ENCODE measurements around the gene TMEM231.
A peak's percentile ranks its signal among the peaks of the same experiment; 100 is the strongest.
"Not testable (repeated sequence)": the region's sequence is repeated elsewhere in the genome, so short reads cannot be mapped to it uniquely, and the experiment has no call there.

The TMEM231 gene

GRCh38 chr16:75555707-75556430, at the start of gene TMEM231:
TMEM231 (minus strand) TSS chr16:75556252; CDS start chr16:75556209, 43 bp downstream.
- peak; percentile 96 for FAIRE-seq

GRCh38 chr16:75603241-75603640, 47.2 kb upstream of the TMEM231 start:
- FAIRE-seq: no peak

- no peak for FAIRE-seq
These were observed 43.6 kb upstream of the TMEM231 start for GRCh38 chr16:75599452-75600277.

- FAIRE-seq: no peak
These were observed 38.1 kb upstream of the TMEM231 start for GRCh38 chr16:75593825-75594820.

- FAIRE-seq: no peak
These were observed 37.3 kb upstream of the TMEM231 start for GRCh38 chr16:75593308-75593707.

DNA sequence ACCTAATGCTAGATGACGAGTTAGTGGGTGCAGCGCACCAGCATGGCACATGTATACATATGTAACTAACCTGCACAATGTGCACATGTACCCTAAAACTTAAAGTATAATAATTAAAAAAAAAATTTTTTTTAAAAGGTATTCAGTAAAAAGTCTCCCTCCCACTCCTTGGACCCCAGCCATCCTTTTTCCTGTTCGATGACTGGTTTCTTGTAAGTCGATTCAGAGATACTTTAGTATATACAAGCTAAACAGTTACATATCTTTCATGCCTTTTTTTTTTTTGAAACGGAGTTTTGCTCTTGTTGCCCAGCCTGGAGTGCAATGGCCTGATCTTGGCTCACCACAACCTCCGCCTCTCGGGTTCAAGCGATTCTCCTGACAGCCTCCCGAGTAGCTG, 35.9 kb upstream of the TMEM231 start:
- FAIRE-seq: not testable (repeated sequence)

- FAIRE-seq: no peak
These were observed 35.1 kb upstream of the TMEM231 start for GRCh38 chr16:75590920-75591843.

GRCh38 chr16:75589306-75589705, 33.3 kb upstream of the TMEM231 start:
- no peak for FAIRE-seq

GRCh38 chr16:75588716-75589115, 32.7 kb upstream of the TMEM231 start:
- FAIRE-seq: no peak

DNA sequence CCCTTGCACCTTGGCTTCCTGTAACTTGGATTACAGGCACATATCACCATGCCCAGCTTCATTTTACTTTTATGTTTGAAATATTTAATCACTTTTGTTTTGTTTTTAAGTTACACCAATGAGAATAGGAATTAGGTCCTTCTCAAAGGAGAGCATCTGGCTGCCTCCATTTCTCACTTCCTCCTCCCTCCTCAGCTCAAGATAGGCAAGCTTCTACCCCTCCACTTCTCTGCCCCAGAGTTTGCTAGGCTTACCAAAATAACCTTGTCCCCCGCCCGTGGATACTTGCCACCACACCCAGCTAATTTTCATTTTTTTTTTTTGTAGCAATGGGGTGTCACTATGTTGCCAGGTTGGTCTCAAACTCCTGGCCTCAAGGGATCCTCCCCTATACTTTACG, 28.1 kb upstream of the TMEM231 start:
- no peak for FAIRE-seq

GRCh38 chr16:75579281-75579834, 23.3 kb upstream of the TMEM231 start:
- FAIRE-seq: no peak

GRCh38 chr16:75578725-75579124, 22.7 kb upstream of the TMEM231 start:
- FAIRE-seq: no peak

GRCh38 chr16:75578212-75578611, 22.2 kb upstream of the TMEM231 start:
- no peak for FAIRE-seq

- no peak for FAIRE-seq
These were observed 20.3 kb upstream of the TMEM231 start for GRCh38 chr16:75576384-75576811.

- FAIRE-seq: no peak
These were observed 19.9 kb upstream of the TMEM231 start for GRCh38 chr16:75575958-75576357.

DNA sequence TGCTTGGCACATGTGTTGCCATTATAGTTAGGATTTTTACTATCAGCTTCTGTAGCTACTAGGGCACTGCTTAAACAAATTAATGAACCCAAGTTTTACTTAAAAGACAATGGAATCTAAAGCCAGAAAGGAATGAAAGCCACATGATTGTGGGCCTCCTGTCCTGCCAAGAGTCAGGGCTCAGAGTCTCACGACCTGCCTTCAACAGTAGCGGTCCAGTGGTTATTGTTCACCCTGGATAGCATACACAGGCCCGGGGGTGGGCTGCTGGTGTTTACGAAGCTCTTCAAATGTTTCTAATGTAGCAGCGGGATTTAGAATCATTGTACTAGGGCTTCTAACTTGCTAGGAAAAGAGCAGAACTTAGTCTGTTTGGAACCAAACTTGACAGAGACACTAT, 17.9 kb upstream of the TMEM231 start:
- FAIRE-seq: no peak

DNA sequence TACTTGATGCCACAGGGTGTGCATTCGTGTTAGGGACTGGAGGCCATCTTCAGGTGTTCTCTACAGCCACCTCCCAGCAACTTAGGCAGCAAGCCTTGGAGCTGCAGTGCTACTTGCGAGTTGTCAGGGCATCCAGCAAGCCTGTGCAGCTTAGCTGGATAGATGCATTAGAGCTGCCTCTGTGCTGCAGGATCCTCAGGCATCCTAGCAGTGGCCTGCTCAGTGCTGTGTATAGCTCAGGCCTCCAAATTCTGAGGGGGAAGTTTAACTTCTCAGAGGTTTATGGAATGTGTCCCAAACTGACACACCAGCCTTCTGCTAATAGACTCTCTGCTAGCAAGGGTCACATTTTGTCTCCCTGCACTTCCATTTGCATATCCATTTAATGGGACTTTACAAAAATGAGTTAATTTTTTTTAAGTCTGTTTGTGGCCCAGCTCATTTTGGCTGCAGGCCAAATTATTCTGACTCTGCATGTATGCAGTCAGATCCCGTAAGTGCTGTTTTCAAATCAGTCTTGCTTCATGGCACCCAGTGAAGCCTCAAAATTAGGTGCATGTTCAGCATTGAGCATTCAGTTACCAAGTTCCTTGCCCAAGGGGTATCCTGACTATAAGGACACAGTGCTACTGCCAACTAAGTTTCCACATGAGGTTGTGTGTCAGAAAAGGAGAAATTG, 17.0 kb upstream of the TMEM231 start:
- no peak for FAIRE-seq

DNA sequence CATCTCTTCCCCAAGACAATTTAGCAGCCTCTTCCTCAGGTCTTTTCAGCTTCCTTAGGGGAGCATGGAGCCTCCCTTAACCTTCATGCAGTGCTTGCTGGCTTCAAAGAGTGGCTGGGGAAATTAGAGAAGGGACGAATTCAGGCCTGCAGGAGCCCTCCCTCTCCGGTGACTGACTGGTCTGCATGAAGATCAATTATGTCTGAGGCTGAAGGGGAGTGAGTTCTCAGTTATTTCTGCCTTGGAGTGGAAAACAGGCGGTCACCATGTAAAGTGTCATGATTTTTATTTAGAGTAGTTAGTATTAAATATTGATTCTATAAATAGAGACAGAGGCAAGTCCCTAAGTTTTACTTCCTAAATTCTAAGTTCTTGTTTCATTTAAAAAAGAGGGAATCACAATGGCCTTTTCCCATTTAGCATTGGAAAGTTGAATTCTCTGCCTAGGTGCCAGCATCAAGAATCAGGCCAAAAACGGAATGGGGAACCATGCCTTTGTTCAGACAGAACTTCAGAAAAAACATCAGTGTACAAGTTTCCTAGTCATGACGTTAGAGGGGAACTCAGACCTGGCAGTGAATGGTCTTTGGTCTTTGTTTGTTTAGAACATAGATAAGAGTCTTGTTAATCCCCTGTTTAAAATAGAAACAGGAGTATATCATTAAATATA, 14.5 kb upstream of the TMEM231 start:
- no peak for FAIRE-seq

DNA sequence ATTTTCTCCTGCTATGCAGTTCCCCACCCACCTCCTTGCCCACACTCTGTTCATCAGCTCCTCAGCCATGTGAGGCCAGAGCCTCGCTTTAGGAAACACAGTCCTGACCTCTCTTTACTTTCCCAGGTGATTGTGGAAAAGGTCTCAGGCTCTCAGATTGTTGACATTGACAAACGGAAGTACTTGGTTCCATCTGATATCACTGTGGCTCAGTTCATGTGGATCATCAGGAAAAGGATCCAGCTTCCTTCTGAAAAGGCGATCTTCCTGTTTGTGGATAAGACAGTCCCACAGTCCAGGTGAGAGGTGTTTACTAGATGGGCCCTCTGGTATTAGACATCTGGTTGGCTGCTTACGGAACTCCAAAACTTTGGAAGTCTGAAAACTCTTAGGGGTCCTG, 11.9 kb upstream of the TMEM231 start:
- FAIRE-seq: no peak

DNA sequence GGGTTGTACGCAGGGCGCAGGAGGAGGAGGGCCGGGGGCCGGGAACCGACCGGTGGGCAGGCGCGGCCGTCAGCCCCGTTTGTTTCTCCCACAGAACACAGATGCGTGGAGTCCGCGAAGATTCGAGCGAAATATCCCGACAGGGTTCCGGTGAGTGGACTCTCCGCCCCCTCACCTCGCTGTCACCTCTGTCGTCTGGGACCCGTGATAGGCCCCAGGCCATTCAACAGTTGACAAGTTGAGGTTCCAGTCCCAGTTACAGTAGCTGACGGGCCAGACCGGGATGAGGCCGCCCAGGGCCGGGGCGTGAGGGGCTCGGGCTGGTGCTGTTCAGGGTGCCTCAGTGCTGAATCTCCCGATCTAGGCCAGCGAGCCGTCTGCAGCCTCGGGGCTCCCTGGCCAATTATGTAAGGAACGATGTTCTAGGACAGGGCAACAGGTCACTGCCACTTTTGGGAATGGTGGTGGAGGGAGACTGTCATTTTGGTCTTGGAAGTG, 10.8 kb upstream of the TMEM231 start:
- FAIRE-seq: no peak

Data from A204.1 (cell line).